ENCODE data around the gene TULP4.
"Not testable (repeated sequence)": the region's sequence is repeated elsewhere in the genome, so short reads cannot be mapped to it uniquely, and the experiment has no call there.

Gene TULP4

GRCh38 chr6:158431036-158431435, 118.8 kb downstream of the TULP4 start:
- no peak for DNase-seq

DNA sequence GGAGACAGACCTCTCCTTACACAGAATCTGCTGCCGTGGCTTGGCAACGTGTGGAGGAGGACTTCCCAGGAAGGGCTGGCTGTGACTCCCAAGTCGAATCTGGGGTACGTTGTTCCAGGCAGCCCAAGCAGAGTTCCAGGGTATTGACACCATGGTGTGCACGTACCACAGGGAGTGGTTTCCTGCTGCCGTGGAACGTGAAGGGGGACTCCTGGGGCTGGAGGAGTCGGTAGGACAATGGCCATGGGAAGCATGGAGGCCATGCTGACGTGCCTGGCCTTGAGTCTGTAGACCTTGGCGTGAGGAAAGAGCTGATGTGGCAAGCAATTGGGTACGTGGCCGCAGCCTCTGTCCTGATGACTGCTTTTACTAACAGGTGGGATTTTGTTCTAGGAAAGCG, 119.3 kb downstream of the TULP4 start:
- no peak for DNase-seq

GRCh38 chr6:158437571-158437970, 125.3 kb downstream of the TULP4 start:
- DNase-seq: no peak

DNA sequence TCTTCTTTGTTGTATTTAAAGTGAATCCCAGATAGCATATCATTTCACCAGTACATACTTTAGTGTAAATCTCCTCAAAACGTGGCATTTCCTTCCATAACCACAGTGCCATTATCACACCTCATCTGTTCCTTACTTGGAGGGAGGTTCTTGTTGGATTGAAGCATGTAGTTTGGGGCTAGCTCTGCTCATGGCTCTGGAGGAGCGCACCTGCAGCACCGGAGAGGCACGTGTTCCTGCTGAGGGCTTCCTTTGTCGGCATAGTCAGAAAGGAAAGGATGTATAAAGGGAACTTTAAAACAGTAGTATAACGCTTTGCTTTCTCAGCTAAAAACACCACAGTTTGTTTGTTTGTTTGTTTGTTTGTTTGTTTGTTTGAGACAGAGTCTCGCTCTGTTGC, 126.0 kb downstream of the TULP4 start:
- DNase-seq: no peak

DNA sequence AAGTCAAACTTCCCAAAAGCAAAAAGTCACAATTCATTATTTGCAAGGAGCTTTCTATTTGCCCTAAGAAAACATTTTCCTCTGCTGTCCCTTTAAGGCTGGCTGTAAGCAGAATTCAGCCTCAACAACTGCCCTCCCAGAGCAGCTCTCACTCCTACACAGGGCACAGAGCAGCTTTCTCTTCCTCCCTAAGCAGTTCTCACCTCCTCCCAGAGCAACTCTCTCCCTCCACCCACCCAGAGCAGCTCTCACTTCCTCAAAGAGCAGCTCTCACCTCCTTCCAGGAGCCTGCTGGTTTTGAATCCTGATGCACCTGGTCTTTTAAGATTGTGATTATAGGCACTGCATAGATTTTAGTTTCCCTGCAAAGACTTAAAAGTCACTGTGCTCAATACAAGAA, 127.0 kb downstream of the TULP4 start:
- DNase-seq: peak; percentile 21 to 74

- no peak for DNase-seq
Measured at GRCh38 chr6:158441716-158442215, 129.5 kb downstream of the TULP4 start.

DNA sequence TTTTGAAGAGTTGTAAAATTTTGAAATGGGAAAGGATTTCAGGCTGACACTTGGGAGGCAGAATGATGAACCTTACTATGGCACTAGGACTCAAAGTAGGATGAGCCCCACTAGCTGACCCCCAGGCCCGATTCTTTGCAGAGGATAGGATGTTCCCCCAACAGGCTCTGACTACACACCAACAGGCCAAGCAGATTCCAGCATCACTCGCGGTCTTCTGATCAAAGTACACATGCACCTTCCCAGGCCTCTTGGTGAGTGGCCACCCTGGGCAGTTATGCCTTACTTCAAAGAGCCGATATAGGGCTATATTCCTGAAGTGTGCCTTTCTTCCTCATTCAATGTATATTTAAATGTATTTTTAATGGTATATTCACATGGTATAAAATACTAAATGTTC, 130.0 kb downstream of the TULP4 start:
- DNase-seq: no peak

DNA sequence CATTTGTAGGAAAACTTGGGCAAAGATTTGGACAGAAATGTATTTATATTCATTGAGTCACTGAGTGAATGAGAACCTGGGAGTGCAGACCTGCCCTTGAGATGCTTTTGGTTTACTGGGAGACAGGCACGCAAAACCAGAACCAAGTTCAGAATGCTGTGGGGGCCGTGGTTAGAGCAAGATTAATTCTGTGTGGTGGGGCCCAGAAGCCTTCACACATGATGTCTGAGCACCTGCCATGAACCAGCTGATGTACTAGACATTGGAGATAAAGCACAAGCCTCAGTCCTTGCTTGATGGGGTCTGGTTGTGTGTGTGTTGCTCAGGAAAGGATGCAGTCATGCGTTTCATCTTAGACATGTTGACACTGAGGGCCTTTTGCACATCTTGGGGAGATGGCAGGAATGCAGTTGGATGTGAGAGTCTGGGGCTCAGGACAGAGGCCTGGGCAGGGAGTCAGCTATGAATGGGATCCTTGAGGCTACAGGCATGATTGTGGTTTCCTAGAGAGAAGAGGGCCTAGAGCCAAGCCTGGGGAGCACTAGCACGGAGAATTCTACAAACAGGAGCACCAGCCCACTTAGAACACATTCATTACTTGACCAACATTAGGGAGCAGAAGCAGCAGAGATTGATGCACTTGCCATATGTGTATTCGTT, 133.3 kb downstream of the TULP4 start:
- DNase-seq: no peak

DNA sequence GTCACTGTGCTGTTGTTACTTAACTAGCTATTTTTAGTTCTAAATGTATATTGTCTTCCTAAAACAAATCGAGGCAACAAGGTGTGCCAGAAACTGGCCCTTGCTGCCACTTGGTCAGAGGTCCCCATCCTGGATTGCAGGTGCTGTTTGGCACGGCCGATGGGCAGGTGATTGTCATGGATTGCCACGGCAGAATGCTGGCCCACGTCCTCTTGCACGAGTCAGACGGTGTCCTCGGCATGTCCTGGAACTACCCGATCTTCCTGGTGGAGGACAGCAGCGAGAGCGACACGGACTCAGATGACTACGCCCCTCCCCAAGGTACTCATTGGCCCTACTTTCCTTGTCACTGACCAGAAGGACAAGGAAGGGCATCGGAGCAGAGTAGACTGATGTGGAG, 136.6 kb downstream of the TULP4 start:
- DNase-seq: no peak

DNA sequence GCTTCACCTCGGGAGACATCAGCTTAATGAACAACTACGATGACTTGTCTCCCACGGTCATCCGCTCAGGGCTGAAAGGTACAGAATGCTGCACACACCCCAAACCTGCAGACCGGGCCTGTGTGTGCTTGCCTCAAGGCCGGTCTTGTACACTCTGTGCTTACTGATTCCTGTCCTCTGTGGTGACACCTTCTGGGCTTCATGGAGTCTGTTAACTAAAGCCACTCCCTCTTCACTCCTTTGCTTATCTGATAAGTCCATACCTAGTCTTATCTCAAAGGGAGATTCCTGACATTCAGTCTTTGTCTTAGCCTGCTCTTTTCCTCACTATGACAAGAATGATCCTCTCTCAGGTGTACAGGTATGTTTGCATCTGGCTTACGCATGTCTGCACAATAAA, 139.9 kb downstream of the TULP4 start:
- no peak for DNase-seq

GRCh38 chr6:158457131-158457530, 144.9 kb downstream of the TULP4 start:
- DNase-seq: no peak

GRCh38 chr6:158457616-158458278, 145.5 kb downstream of the TULP4 start:
- no peak for DNase-seq

- no peak for DNase-seq
Measured at GRCh38 chr6:158459726-158460125, 147.5 kb downstream of the TULP4 start.

DNA sequence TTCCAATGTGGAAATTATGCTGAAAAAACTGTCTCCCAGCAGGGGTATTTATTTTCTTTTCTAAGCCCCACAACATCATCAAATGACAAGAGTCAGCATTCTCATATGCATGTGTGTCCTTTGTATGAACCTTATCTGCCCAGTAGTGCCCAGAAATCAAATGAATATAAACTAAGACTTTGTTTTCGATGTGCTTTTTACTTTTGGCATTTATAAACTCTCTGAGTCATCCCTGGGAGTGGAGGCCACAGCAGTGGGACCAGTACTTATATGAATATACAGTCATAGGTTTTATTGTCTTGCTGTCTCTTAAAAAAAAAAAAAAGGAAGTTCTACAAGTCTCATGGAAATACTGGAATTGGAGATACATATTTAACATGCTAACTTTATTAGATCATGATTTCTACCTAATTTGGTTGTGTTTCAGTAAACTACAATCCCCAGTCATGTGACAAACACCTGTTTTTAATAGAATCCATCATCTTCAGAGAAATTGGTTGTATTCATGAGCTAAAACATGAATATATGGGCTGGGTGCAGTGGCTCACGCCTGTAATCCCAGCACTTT, 148.4 kb downstream of the TULP4 start:
- DNase-seq: no peak

- no peak for DNase-seq
Measured at GRCh38 chr6:158461954-158462353, 149.7 kb downstream of the TULP4 start.

- no peak for DNase-seq
Measured at GRCh38 chr6:158464483-158464882, 152.2 kb downstream of the TULP4 start.

DNA sequence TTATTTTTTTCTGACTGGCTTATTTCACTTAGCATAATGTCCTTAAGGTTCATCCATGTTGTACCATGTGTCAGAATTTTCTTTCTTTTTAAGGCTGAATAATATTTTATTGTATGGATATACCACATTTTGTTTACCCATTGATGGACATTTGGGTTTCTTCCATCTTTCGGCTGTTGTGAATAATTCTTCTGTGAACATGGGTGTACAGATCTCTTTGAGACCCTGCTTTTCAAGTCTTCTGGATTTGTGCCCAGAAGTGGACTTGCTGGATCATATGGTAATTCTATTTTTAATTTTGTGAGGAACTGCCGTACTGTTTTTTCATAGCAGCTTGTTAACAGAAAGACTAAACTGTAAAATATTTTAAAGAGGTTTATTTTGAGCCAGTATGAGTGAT, 153.0 kb downstream of the TULP4 start:
- no peak for DNase-seq

GRCh38 chr6:158465747-158466146, 153.5 kb downstream of the TULP4 start:
- DNase-seq: no peak

GRCh38 chr6:158467923-158468322, 155.7 kb downstream of the TULP4 start:
- no peak for DNase-seq

DNA sequence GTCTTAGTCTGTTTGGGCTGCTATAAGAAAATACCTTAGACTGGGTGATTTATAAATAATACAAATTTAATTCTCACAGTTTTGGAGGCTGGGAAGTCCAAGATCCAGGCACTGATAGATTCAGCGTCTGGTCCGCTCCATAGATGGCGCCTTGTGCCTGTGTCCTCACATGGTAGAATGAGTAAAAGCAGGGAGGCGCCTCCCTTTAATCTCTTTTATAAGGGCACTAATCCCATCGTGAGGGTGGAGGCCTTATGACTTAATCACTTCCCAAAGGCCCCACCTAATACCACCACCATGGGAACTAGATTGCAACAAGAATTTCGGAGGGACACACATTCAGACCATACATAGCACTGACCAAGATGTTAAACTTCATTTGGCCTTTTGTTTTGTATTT, 156.4 kb downstream of the TULP4 start:
- no peak for DNase-seq

DNA sequence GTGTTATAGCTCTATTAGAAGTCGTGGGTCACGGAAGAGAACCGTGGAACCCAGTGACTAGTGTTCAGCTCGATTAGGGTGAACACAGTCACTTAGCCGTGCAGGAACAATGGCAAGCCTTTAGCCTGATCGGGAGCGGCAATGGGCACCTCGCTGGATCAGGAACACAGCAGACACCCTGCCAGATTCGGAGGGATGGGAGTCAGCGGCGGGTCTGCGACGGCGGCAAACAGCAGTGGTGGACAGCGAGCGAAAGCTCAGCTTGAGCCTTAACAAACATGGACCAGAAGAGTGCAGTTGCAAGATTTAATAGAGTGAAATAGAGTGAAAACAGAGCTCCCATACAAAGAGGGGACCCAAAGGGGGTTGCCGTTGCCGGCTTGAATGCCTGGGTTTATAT, 157.8 kb downstream of the TULP4 start:
- DNase-seq: not testable (repeated sequence)

DNA sequence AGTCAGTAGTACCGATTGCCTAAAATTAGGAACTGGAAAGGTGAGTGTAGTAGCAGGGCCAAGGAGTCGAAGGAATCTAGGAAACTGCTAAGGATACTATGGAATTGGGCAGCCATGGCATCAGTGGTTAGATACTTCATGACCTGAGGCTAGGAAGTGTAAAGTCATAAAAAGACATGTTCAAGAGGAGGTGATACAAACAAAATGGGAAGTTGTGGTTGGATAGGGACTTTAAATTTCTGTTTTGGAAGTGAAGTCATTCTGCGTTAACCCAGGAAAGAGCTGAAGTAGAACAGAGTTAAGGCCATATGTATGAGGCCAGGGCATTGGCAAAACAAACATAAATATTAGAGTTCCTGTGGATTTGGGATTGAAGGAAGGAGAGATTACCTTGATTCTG, 159.1 kb downstream of the TULP4 start:
- peak; percentile 43 to 68 for DNase-seq

GRCh38 chr6:158472447-158472846, 160.2 kb downstream of the TULP4 start:
- no peak for DNase-seq

DNA sequence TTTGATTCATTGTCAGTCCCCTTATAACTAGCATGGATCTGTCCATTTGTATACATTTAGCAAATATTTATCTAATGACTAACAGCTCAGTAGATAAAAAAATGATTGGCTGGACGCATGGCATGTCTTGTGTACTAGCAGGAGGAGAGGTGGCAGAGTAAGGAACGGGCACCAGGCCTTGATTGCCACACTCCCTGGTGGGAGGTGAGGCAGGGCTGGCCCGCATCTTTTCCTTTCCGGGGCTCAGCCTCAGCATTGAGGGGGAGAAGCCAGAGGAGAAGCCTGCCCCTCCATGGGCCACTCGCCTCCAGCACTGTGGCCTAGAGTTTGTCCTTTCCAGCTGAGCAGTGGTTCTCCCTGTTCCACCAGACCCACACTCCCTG, 162.7 kb downstream of the TULP4 start:
- no peak for DNase-seq

All from inflammatory macrophage treated with lipopolysaccharide for 1 hour (primary cell).